Measurements from ENCODE around the gene GLO1. TPM values are rescaled to one million over a fixed set of nuclear protein-coding genes. Genes with fewer than 3 reads are reported as not detected.

GLO1 gene
- total and polyA plus RNA-seq, 9 of the 15 experiments (the other 6 are each of a cell fraction or from before 2014, with no cell fraction given): 155 to 331 (median 203) TPM

GRCh38 chr6:38632490-38632889, 70.5 kb downstream of the GLO1 start (continued):
- no peak for TF ChIP-seq KDM5B (IDR thresholded peaks at IDR 0.05; ENCODE audit: insufficient replicate concordance, low read depth, low read length)
- TF ChIP-seq TCF15 (CRISPR knock-in tag; IDR thresholded peaks at IDR 0.05): no peak
- no peak for TF ChIP-seq BRCA1 (IDR thresholded peaks at IDR 0.05)
- TF ChIP-seq BRCA1 (CRISPR knock-in tag; IDR thresholded peaks at IDR 0.05): no peak
- TF ChIP-seq HNRNPK (IDR thresholded peaks at IDR 0.05; ENCODE audit: low read depth, low read length, poor library complexity, severe bottlenecking): no peak

DNA sequence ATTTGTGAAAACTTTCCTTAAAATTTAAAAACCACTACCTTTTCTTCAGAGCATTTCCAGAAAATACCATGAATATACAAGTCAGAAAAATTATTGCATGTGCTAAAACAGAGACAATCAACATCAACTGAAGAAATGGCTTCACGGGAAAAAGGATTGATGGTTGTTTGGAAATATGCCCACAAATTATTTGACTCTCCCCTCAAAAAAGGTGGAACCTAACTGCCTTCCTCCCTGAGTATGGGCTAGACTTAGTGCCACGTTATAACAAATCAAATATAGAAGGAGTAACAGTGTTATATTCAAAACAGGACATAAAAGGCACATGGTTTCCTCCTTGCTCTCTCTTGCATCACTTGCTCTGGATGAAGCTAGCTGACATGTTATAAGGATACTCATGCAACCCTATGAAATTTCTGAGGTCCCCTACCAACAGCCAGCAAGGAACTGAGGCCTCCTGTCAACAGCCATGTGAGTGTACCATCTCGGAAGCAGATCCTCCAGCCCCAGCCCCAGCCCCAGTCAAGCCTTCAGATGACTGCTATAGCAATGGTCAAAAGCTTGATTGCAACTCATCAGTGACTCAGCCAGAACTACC, 71.7 kb downstream of the GLO1 start:
- BruUV-seq (replicated peaks): no TSS peak
- in situ Hi-C loops (cut with MboI) (no loop called here), intact Hi-C loops (cut with micrococcal nuclease) (no loop called here)
- Histone ChIP-seq H3K36me3 (ENCODE audit: control insufficient read depth, insufficient read depth, low read length) (no peaks in the 10 kb centered on the region), H3K4me2 (ENCODE audit: insufficient read depth, low read length) (no peak overlapping the region), H3K4me1 (replicated peaks in 1 of 2; ENCODE audit: control insufficient read depth in 2 of 2, insufficient read depth in 2 of 2, low read length in 2 of 2) (no peaks in the 10 kb centered on the region), H3K9me3 (replicated peaks; ENCODE audit: control insufficient read depth, insufficient read depth, low read depth, low read length) (no peaks in the 10 kb centered on the region), H4K20me1 (replicated peaks; ENCODE audit: control insufficient read depth, insufficient read depth, low read length) (no peaks in the 10 kb centered on the region), H3K4me3 (no peak overlapping the region), H3K9me1 (ENCODE audit: control insufficient read depth, insufficient read depth, low read length) (no peaks in the 10 kb centered on the region), H3K27me3 (ENCODE audit: control insufficient read depth in 2 of 2, insufficient read depth in 2 of 2, low read length in 2 of 2) (peaks cover 0 to 4% of the 10 kb centered on the region in 2 experiments; a peak in 1 of 5 replicates), H2AFZ (ENCODE audit: low read depth, low read length) (no peak overlapping the region), H3K27ac (ENCODE audit: extremely low read depth, low read depth, low read length) (no peak overlapping the region), H3K9ac (ENCODE audit: insufficient read depth in 1 of 2, low read depth in 2 of 2, low read length in 2 of 2) (no peak overlapping the region), H3K79me2 (ENCODE audit: control insufficient read depth, insufficient read depth, low read length) (no peaks in the 10 kb centered on the region)
- DNase-seq (ENCODE audit: extremely low read depth in 1 of 4, low spot score in 3 of 4) (no peak), ATAC-seq (peak; percentile 77), FAIRE-seq (no peak)
- WGBS (ENCODE audit: insufficient coverage, low coverage, missing lambda C conversion rate): 9% methylated on average over 3 of the region's 3 CpGs
- ChIA-PET CTCF (ENCODE audit: low intra/inter-chr PET ratio) (no interaction called here), POLR2A (no interaction called here)
- peak; percentile 91 for TF ChIP-seq CEBPG (CRISPR knock-in tag; IDR thresholded peaks at IDR 0.05)
- TF ChIP-seq CEBPG (tag; conservative IDR thresholded peaks at IDR 0.05 in 1 of 2, IDR thresholded peaks at IDR 0.05 in 1 of 2): peak; percentile 70 to 98; a peak in 3 of 4 replicates
- TF ChIP-seq GTF2F1 (IDR thresholded peaks at IDR 0.05; ENCODE audit: low read depth, low read length): no peak
- peak; percentile 86 for TF ChIP-seq L3MBTL2 (IDR thresholded peaks at IDR 0.05)
- no peak for TF ChIP-seq TAF9B (IDR thresholded peaks at IDR 0.05; ENCODE audit: partially characterized antibody)
- TF ChIP-seq, protein P1, sequence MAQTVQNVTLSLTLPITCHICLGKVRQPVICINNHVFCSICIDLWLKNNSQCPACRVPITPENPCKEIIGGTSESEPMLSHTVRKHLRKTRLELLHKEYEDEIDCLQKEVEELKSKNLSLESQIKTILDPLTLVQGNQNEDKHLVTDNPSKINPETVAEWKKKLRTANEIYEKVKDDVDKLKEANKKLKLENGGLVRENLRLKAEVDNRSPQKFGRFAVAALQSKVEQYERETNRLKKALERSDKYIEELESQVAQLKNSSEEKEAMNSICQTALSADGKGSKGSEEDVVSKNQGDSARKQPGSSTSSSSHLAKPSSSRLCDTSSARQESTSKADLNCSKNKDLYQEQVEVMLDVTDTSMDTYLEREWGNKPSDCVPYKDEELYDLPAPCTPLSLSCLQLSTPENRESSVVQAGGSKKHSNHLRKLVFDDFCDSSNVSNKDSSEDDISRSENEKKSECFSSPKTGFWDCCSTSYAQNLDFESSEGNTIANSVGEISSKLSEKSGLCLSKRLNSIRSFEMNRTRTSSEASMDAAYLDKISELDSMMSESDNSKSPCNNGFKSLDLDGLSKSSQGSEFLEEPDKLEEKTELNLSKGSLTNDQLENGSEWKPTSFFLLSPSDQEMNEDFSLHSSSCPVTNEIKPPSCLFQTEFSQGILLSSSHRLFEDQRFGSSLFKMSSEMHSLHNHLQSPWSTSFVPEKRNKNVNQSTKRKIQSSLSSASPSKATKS (CRISPR knock-in tag; IDR thresholded peaks at IDR 0.05): no peak
- TF ChIP-seq EP400 (IDR thresholded peaks at IDR 0.05): peak; percentile 29; the same call in 1 of the 2 replicates
- no peak for TF ChIP-seq ZNF347 (CRISPR knock-in tag; IDR thresholded peaks at IDR 0.05; ENCODE audit: low read depth)
- peak; percentile 53; the same call in 1 of the 2 replicates for TF ChIP-seq ZNF589 (CRISPR knock-in tag; IDR thresholded peaks at IDR 0.05; ENCODE audit: low read depth)
- no peak for TF ChIP-seq RUNX1 (IDR thresholded peaks at IDR 0.05; ENCODE audit: low read depth)
- no peak for TF ChIP-seq FIP1L1 (IDR thresholded peaks at IDR 0.05; ENCODE audit: low read depth, low read length, poor library complexity, severe bottlenecking)
- peak; percentile 78 for TF ChIP-seq ATF3 (IDR thresholded peaks at IDR 0.05)
- TF ChIP-seq ATF3 (CRISPR knock-in tag; conservative IDR thresholded peaks at IDR 0.05): no peak
- TF ChIP-seq ZNF212 (CRISPR knock-in tag; IDR thresholded peaks at IDR 0.05): no peak
